ENCODE data around the gene NME9. TPM values are rescaled to one million over a fixed set of nuclear protein-coding genes. Genes with fewer than 3 reads are reported as not detected.

Gene NME9
- total RNA-seq, 1 experiment from 2014 or later, result not detected

- H3K9me3 ChIP-seq (ENCODE audit: control insufficient read depth, insufficient read depth, low read depth, low read length), result no peaks in the 10 kb centered on the region
- H3K27me3 ChIP-seq (ENCODE audit: control insufficient read depth, insufficient read depth, low read length), result no peaks in the 10 kb centered on the region; the same call in 1 of the 2 replicates
- ATAC-seq (no peak), DNase-seq (ENCODE audit: low read depth, low spot score) (no peak)
- H3K36me3 ChIP-seq (ENCODE audit: control insufficient read depth, insufficient read depth, low read length), result no peaks in the 10 kb centered on the region
- intact Hi-C loops (cut with micrococcal nuclease; ENCODE audit: unreplicated experiment) (no loop called here), in situ Hi-C loops (cut with HindIII; ENCODE audit: low pct_unique_long_range_greater_than_20kb, low sequenced_read_pairs) (no loop called here)
- ChIA-PET POLR2A (interaction anchor here (0.5 kb wide), 1 partner anchor 596 kb away, joined by 5 read pairs; no protein-coding TSS in a partner anchor), CTCF (no interaction called here)
- BruUV-seq (replicated peaks), result no TSS peak
- H3K4me1 ChIP-seq (ENCODE audit: control insufficient read depth, insufficient read depth, low read length), result no peaks in the 10 kb centered on the region
- no peak overlapping the region for H3K27ac ChIP-seq (ENCODE audit: low read length)
- H3K4me3 ChIP-seq (ENCODE audit: low read depth in 2 of 2, low read length in 2 of 2), result no peak overlapping the region
- TF ChIP-seq SIN3A (IDR thresholded peaks at IDR 0.05; ENCODE audit: borderline replicate concordance, insufficient read depth, low read depth, low read length) (no peak), REST (IDR thresholded peaks at IDR 0.05; ENCODE audit: insufficient read depth in 1 of 2, low read depth in 2 of 2, low read length in 1 of 2) (no peak), CTCF (IDR thresholded peaks at IDR 0.05) (no peak), TCF7L2 (IDR thresholded peaks at IDR 0.05; ENCODE audit: low read depth, low read length) (no peak), POLR2AphosphoS5 (IDR thresholded peaks at IDR 0.05; ENCODE audit: low read depth, low read length) (no peak)
These were observed 39.7 kb upstream of the NME9 start for GRCh38 chr3:138369151-138369900.

- in situ Hi-C loops (cut with HindIII; ENCODE audit: low pct_unique_long_range_greater_than_20kb, low sequenced_read_pairs), result no loop called here
- H3K9me3 ChIP-seq (ENCODE audit: control insufficient read depth, insufficient read depth, low read depth, low read length), result no peaks in the 10 kb centered on the region
- ChIA-PET CTCF (no interaction called here), POLR2A (interaction anchor here (0.7 kb wide), 1 partner anchor 17 kb away, joined by 3 read pairs; no protein-coding TSS in a partner anchor)
- no peaks in the 10 kb centered on the region for H3K4me1 ChIP-seq (ENCODE audit: control insufficient read depth, insufficient read depth, low read length)
- BruUV-seq (replicated peaks), result no TSS peak
- DNase-seq (ENCODE audit: low read depth, low spot score) (no peak), ATAC-seq (no peak)
- no peaks in the 10 kb centered on the region for H3K36me3 ChIP-seq (ENCODE audit: control insufficient read depth, insufficient read depth, low read length)
- intact Hi-C loops (cut with micrococcal nuclease; ENCODE audit: unreplicated experiment), result no loop called here
- no peaks in the 10 kb centered on the region; the same call in 1 of the 2 replicates for H3K27me3 ChIP-seq (ENCODE audit: control insufficient read depth, insufficient read depth, low read length)
- no peak overlapping the region for H3K27ac ChIP-seq (ENCODE audit: low read length)
- H3K4me3 ChIP-seq (ENCODE audit: low read depth in 2 of 2, low read length in 2 of 2), result no peak overlapping the region
- no peak for TF ChIP-seq SIN3A (IDR thresholded peaks at IDR 0.05; ENCODE audit: borderline replicate concordance, insufficient read depth, low read depth, low read length)
- no peak for TF ChIP-seq CTCF (IDR thresholded peaks at IDR 0.05)
- no peak for TF ChIP-seq REST (IDR thresholded peaks at IDR 0.05; ENCODE audit: insufficient read depth in 1 of 2, low read depth in 2 of 2, low read length in 1 of 2)
- TF ChIP-seq POLR2AphosphoS5 (IDR thresholded peaks at IDR 0.05; ENCODE audit: low read depth, low read length), result no peak
- TF ChIP-seq TCF7L2 (IDR thresholded peaks at IDR 0.05; ENCODE audit: low read depth, low read length), result no peak
These were observed 38.3 kb upstream of the NME9 start for GRCh38 chr3:138367911-138368310.

All from Panc1 (cell line).